Body of pancreas (tissue), 4 donors: Measurements from ENCODE around the gene PBXIP1.

Experiments
- CTCF ChIP-seq, 7 experiments: fragments of 450-650 bp in 4 of 7; fragments of 200-600 bp in 3 of 7; sonication (generic) in 3 of 7; IDR thresholded peaks; one replicate each; pipeline ENCODE4 v1.5.1; 2016 to 2019; ENCODE audit warnings: antibody characterized with exemption in 7 of 7
- POLR2A ChIP-seq, 3 donors: fragments of 450-650 bp; IDR thresholded peaks; one replicate each; pipeline ENCODE4 v1.6.1; 2016; ENCODE audit warnings: antibody characterized with exemption in 3 of 3, mild to moderate bottlenecking in 2 of 3

- TF ChIP-seq POLR2A (IDR thresholded peaks at IDR 0.05): no peak
- no peak for TF ChIP-seq CTCF (IDR thresholded peaks at IDR 0.05)
These were observed 44.5 kb upstream of the PBXIP1 start for GRCh38 chr1:155000411-155000725.
